Stomach (tissue), 9 donors: ENCODE results near the gene CCDC30. TPM values are rescaled to one million over a fixed set of nuclear protein-coding genes. Genes with fewer than 3 reads are reported as not detected.

Experiments
- DNase-seq, 2 donors: peaks; one replicate each; pipeline versions ENCODE4 v3.0.0 to v3.0.0-alpha.2; 2013 to 2019
- H3K27ac ChIP-seq, 5 donors: fragments of 200-600 bp in 4 of 5; sonication (generic) in 4 of 5; one replicate each; pipeline ENCODE4 v1.5.1; 2013 to 2019; ENCODE audit warnings: mild to moderate bottlenecking in 1 of 5, moderate library complexity in 1 of 5
- H3K27me3 ChIP-seq, 3 donors: fragments of 200-600 bp; sonication (generic); one replicate each; pipeline ENCODE4 v1.5.1; 2017 to 2019; ENCODE audit warnings: mixed run types in 1 of 3
- H3K36me3 ChIP-seq, 4 donors: fragments of 200-600 bp; sonication (generic); 1 replicate in 3 of 4; 2 replicates in 1 of 4; pipeline ENCODE4 v1.5.1; 2016 to 2019
- H3K4me1 ChIP-seq, 4 donors: fragments of 200-600 bp; sonication (generic); one replicate each; pipeline ENCODE4 v1.5.1; 2016 to 2019
- H3K4me3 ChIP-seq, 4 donors: fragments of 200-600 bp; sonication (generic) in 3 of 4; one replicate each; pipeline ENCODE4 v1.5.1; 2016 to 2019; ENCODE audit warnings: mild to moderate bottlenecking in 1 of 4
- H3K9me3 ChIP-seq, 4 donors: fragments of 200-600 bp; sonication (generic); one replicate each; pipeline ENCODE4 v1.5.1; 2016 to 2019
- EP300 ChIP-seq: sonication (generic); formaldehyde crosslinking; IDR thresholded peaks from one replicate; pipeline ENCODE4 v1.6.1; 2017; ENCODE audit warnings: antibody characterized with exemption
- POLR2A ChIP-seq, 4 donors: fragments of 450-650 bp; IDR thresholded peaks; one replicate each; pipeline ENCODE4 v1.6.1; 2016; ENCODE audit warnings: antibody characterized with exemption in 4 of 4, control low read depth in 2 of 4, mild to moderate bottlenecking in 1 of 4, moderate library complexity in 1 of 4
- POLR2AphosphoS5 ChIP-seq, 3 donors: sonication (generic); formaldehyde crosslinking; IDR thresholded peaks; one replicate each; pipeline ENCODE4 v1.6.1; 2016; ENCODE audit warnings: antibody characterized with exemption in 3 of 3
- WGBS, 5 donors: extraction: QIAGEN DNeasy Blood & Tissue Kit in 3 of 5; methylation state at CpG; one replicate each; pipeline versions ENCODE4 v1.1.5 to v1.1.7; 2013 to 2018; 5-methylcytosine and 5-hydroxymethylcytosine counted together
- intact Hi-C: fragments of 100-400 bp; cut with DNase I; formaldehyde crosslinking; loops from one replicate; pipeline ENCODE4 v1.15.1; 2023; ENCODE audit warnings: low total_unique reads
- polyA plus RNA-seq, 3 donors: library from polyadenylated mRNA; stranded (reverse); fragments of 200-250 nt; gene quantifications; one replicate each; pipeline ENCODE4 v1.2.3, GENCODE V29; 2013
- total RNA-seq, 5 donors: library from RNA; depleted of rRNA; stranded (reverse); fragments of >200 nt; gene quantifications; one replicate each; pipeline versions ENCODE4 v1.1.0 to v1.2.3, GENCODE V29; 2014 to 2016
- TF ChIP-seq, protein P1 (sequence below), 7 experiments: fragments of 450-650 bp in 4 of 7; fragments of 200-600 bp in 3 of 7; sonication (generic) in 3 of 7; IDR thresholded peaks; one replicate each; pipeline ENCODE4 v1.5.1; 2016 to 2019; ENCODE audit warnings: antibody characterized with exemption in 7 of 7, control low read depth in 2 of 7, mild to moderate bottlenecking in 1 of 7
- donor health status: healthy with polysubstance abuse.
- donor health status: Bipolar disorder and iron deficiency.
- donor health status: healthy.

The CCDC30 gene
- total and polyA plus RNA-seq, 8 donors: under 0.01 to 2.3 (median 1.0) TPM

DNA sequence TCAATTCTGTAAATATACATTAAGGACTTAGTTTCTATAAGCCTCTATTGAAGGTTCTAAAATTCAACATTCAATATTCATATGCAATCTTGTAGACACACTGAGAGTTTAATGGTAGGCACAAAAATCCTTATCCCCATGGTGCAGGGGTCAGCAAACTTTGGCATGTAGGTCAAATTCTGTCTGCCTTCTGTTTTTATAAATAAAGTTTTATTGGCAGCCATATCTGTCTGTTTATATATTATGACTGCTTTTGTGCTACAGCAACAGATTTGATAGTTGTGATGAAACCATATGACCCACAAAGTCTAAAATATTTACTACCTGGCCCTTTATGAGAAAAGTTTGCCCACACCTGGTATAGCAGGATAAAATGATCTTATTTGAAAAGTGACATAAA lies 104.0 kb downstream of the CCDC30 start:
- no peak overlapping the region for H3K27ac ChIP-seq

DNA sequence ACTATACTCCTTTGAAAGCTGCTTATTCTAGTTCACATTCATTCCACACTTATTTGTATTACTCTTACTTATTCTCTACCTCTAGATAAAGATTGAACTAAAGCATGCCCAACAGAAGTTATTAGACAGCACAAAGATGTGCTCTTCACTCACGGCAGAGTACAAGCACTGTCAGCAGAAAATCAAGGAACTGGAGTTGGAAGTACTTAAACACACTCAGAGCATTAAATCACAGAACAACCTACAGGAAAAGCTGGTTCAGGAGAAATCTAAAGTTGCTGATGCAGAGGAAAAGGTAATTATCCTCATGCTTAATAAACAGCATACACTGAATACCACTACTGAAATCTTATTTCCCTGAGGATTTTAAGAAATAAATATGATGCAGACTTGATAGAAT lies 113.8 kb downstream of the CCDC30 start:
- H3K27me3 ChIP-seq: no peaks in the 10 kb centered on the region
- H3K36me3 ChIP-seq: peaks cover 0 to 7% (median 0%) of the 10 kb centered on the region in 4 donors
- TF ChIP-seq EP300: no peak
- no peaks in the 10 kb centered on the region for H3K9me3 ChIP-seq
- no peak overlapping the region for H3K27ac ChIP-seq
- 53 to 76% (median 59%) methylated on average over 1 of the region's 1 CpG for WGBS, 5 donors
- no peak overlapping the region for H3K4me3 ChIP-seq
- DNase-seq: no peak
- intact Hi-C loops: loop anchor here (10.0 kb wide), 1 partner anchor 168 kb away; the partner anchor contains the start of gene CLDN19
- H3K4me1 ChIP-seq: no peaks in the 10 kb centered on the region

More for the DNA sequence above, 104.0 kb downstream of the CCDC30 start:
- no peaks in the 10 kb centered on the region for H3K4me1 ChIP-seq
- TF ChIP-seq EP300 (no peak), POLR2AphosphoS5 (IDR thresholded peaks at IDR 0.05) (no peak), POLR2A (IDR thresholded peaks at IDR 0.05) (no peak)
- TF ChIP-seq, protein P1, sequence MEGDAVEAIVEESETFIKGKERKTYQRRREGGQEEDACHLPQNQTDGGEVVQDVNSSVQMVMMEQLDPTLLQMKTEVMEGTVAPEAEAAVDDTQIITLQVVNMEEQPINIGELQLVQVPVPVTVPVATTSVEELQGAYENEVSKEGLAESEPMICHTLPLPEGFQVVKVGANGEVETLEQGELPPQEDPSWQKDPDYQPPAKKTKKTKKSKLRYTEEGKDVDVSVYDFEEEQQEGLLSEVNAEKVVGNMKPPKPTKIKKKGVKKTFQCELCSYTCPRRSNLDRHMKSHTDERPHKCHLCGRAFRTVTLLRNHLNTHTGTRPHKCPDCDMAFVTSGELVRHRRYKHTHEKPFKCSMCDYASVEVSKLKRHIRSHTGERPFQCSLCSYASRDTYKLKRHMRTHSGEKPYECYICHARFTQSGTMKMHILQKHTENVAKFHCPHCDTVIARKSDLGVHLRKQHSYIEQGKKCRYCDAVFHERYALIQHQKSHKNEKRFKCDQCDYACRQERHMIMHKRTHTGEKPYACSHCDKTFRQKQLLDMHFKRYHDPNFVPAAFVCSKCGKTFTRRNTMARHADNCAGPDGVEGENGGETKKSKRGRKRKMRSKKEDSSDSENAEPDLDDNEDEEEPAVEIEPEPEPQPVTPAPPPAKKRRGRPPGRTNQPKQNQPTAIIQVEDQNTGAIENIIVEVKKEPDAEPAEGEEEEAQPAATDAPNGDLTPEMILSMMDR (IDR thresholded peaks at IDR 0.05): no peak
- no peak overlapping the region for H3K4me3 ChIP-seq
- no peaks in the 10 kb centered on the region for H3K27me3 ChIP-seq
- peaks cover 0 to 15% (median 0%) of the 10 kb centered on the region in 4 donors for H3K36me3 ChIP-seq
- intact Hi-C loops: no loop called here
- DNase-seq: no peak
- no peaks in the 10 kb centered on the region for H3K9me3 ChIP-seq

DNA sequence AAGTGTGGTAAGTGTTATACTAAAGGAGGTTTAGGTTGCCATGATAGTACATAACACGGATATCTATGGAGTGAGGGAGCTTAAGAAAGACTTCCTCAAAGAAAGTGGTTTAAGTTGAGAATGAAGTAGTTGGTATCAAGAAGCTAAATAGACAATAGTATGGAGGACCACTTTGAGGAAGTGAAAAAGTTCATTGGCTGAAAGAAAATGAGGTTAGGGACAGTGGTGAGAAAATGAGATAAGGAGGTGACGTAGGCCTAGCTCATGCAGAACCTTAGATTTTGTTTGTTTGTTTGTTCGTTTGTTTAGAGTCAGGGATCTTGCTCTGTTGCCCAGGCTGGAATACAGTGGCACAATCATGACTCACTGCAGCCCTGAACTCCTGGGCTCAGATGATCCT lies 122.9 kb downstream of the CCDC30 start:
- DNase-seq: no peak
- TF ChIP-seq EP300 (no peak), POLR2A (IDR thresholded peaks at IDR 0.05) (no peak), POLR2AphosphoS5 (IDR thresholded peaks at IDR 0.05) (no peak)
- TF ChIP-seq, protein P1 (IDR thresholded peaks at IDR 0.05): no peak
- Histone ChIP-seq H3K4me3 (no peak overlapping the region), H3K27me3 (no peaks in the 10 kb centered on the region), H3K4me1 (no peaks in the 10 kb centered on the region), H3K9me3 (peaks cover 0 to 17% (median 10%) of the 10 kb centered on the region in 4 donors), H3K36me3 (peaks cover 0 to 41% (median 10%) of the 10 kb centered on the region in 4 donors), H3K27ac (no peak overlapping the region)
- WGBS, 5 donors: 73 to 94% (median 94%) methylated on average over 3 of the region's 3 CpGs
- intact Hi-C loops: no loop called here

DNA sequence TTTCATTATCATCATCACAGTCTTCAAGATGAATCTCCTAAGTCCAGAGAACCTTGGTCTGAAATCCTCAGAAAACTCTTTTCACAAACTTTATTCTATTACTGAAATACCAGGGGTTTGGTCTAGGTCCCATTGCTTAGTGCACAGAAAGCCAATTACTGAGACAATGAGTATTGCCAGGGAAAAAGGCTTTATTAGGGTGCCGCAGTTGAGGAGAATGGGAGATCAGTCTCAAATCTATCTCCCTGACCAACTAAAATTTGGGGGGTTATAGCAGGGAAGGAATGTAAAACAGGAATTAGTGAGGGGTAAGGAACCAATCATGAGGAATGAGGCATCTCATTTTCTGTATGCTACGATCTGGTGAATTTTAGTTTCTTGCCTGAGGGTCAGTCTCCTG lies 124.7 kb downstream of the CCDC30 start:
- no peak overlapping the region for H3K4me3 ChIP-seq
- peaks cover 0 to 42% (median 10%) of the 10 kb centered on the region in 4 donors for H3K36me3 ChIP-seq
- WGBS, 5 donors: 93 to 100% (median 97%) methylated on average over 2 of the region's 2 CpGs
- DNase-seq: no peak
- H3K4me1 ChIP-seq: no peaks in the 10 kb centered on the region
- intact Hi-C loops: no loop called here
- no peak overlapping the region for H3K27ac ChIP-seq
- TF ChIP-seq, protein P1 (IDR thresholded peaks at IDR 0.05): no peak
- TF ChIP-seq POLR2A (IDR thresholded peaks at IDR 0.05): no peak
- no peak for TF ChIP-seq POLR2AphosphoS5 (IDR thresholded peaks at IDR 0.05)
- TF ChIP-seq EP300: no peak
- no peaks in the 10 kb centered on the region for H3K27me3 ChIP-seq
- H3K9me3 ChIP-seq: peaks cover 0 to 17% (median 10%) of the 10 kb centered on the region in 4 donors

DNA sequence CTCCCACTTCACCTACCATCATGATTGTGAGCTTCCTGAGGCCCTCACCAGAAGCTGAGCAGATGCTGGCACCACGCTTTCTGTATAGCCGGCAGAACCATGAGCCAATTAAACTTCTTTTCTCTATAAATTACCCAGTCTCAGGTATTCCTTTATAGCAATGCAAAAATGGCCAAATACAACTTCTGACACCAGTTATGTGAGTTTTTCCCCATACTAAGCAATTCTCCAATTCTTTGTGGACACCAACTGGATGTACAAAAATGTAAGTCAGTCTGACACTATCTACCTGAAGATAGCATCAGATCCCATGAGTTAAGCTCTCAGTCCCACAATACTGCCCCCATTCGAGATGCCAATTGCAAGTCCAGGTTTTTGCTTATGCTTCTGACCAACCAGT lies 129.7 kb downstream of the CCDC30 start:
- H3K9me3 ChIP-seq: peaks cover 0 to 9% (median 5%) of the 10 kb centered on the region in 4 donors
- H3K27me3 ChIP-seq: no peaks in the 10 kb centered on the region
- no peak for TF ChIP-seq EP300
- TF ChIP-seq POLR2A (IDR thresholded peaks at IDR 0.05): no peak
- TF ChIP-seq, protein P1 (IDR thresholded peaks at IDR 0.05): no peak
- no peak for TF ChIP-seq POLR2AphosphoS5 (IDR thresholded peaks at IDR 0.05)
- 81 to 91% (median 89%) methylated on average over 3 of the region's 3 CpGs for WGBS, 5 donors
- no peaks in the 10 kb centered on the region for H3K4me1 ChIP-seq
- no peak overlapping the region for H3K4me3 ChIP-seq
- no peak for DNase-seq
- H3K36me3 ChIP-seq: peaks cover 0 to 33% (median 10%) of the 10 kb centered on the region in 4 donors
- intact Hi-C loops: no loop called here
- H3K27ac ChIP-seq: no peak overlapping the region
